ENCODE measurements around the gene UBAC2. TPM values are rescaled to one million over a fixed set of nuclear protein-coding genes. Genes with fewer than 3 reads are reported as not detected.

UBAC2 gene
- total RNA-seq, 1 experiment from 2014 or later, result 45.8 TPM

DNA sequence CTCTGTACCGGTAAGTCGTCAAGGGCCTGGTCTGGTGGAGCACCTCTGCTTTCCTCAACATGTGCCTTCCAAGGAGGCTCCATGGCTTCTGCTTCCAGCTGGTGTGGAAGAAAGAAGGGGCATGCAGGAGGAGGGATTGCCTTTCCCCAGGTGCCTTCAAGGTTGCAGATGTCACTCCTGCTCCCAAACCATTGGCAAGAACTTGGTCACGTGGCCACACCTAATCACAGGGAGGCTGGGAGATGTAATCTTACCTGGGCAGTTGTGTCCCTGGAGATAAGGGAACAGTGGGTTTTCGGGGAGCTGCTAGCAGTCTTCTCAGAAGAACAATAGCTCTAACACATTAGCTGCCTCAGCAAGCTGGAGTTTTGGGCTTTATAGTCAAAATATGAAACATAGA lies 67.3 kb downstream of the UBAC2 start:
- no peak for TF ChIP-seq EZH2 (IDR thresholded peaks at IDR 0.05; ENCODE audit: borderline replicate concordance, low read depth, low read length, poor library complexity, severe bottlenecking)
- TF ChIP-seq, protein P1, sequence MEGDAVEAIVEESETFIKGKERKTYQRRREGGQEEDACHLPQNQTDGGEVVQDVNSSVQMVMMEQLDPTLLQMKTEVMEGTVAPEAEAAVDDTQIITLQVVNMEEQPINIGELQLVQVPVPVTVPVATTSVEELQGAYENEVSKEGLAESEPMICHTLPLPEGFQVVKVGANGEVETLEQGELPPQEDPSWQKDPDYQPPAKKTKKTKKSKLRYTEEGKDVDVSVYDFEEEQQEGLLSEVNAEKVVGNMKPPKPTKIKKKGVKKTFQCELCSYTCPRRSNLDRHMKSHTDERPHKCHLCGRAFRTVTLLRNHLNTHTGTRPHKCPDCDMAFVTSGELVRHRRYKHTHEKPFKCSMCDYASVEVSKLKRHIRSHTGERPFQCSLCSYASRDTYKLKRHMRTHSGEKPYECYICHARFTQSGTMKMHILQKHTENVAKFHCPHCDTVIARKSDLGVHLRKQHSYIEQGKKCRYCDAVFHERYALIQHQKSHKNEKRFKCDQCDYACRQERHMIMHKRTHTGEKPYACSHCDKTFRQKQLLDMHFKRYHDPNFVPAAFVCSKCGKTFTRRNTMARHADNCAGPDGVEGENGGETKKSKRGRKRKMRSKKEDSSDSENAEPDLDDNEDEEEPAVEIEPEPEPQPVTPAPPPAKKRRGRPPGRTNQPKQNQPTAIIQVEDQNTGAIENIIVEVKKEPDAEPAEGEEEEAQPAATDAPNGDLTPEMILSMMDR (conservative IDR thresholded peaks at IDR 0.05; ENCODE audit: low read depth, low read length), result no peak
- no peaks in the 10 kb centered on the region for H3K4me1 ChIP-seq (ENCODE audit: insufficient read depth, low read length, poor library complexity, severe bottlenecking)
- no peaks in the 10 kb centered on the region for H3K9me3 ChIP-seq (ENCODE audit: low read depth, low read length, poor library complexity, severe bottlenecking)
- intact Hi-C loops (cut with micrococcal nuclease; ENCODE audit: unreplicated experiment), result loop anchor here (10.0 kb wide), 1 partner anchor 423 kb away; no protein-coding TSS in a partner anchor
- H3K36me3 ChIP-seq (ENCODE audit: insufficient read depth, low read length, poor library complexity, severe bottlenecking), result no peaks in the 10 kb centered on the region
- H3K27ac ChIP-seq (ENCODE audit: low read depth, low read length, poor library complexity, severe bottlenecking), result no peak overlapping the region
- H3K27me3 ChIP-seq (replicated peaks; ENCODE audit: insufficient read depth, low read depth, low read length, poor library complexity), result no peaks in the 10 kb centered on the region
- no peak overlapping the region for H3K4me3 ChIP-seq (ENCODE audit: low read depth, low read length, poor library complexity, severe bottlenecking)
- BruUV-seq (replicated peaks), result no TSS peak
- ChIA-PET CTCF (no interaction called here), POLR2A (ENCODE audit: low non-redundant PET) (no interaction called here)
- DNase-seq (ENCODE audit: low spot score), result no peak

DNA sequence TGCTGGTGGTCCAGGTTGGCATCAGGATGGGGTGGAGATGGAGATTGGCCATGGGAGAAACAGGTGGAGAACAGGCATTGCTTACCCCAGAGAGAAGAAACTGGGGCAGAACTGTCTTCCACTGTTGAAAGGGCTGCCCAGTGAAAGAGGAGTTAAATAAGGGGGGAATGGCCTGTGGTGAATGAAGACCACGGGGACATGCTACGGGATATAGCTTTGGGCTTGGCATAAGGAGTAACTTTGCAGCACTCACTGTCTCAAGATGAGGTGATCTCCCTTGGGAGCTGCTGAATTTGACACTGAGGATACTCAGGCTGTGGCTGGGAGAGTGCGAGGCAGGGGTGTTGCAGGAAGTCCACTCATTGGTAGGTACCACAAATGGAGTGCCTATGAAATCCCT lies 68.2 kb downstream of the UBAC2 start:
- DNase-seq (ENCODE audit: low spot score), result no peak
- no peak overlapping the region for H3K27ac ChIP-seq (ENCODE audit: low read depth, low read length, poor library complexity, severe bottlenecking)
- ChIA-PET CTCF (interaction anchor here (0.5 to 2.6 kb wide), 2 partner anchors 24 to 167 kb away, joined by 3 to 21 read pairs; no protein-coding TSS in a partner anchor), POLR2A (ENCODE audit: low non-redundant PET) (no interaction called here)
- no TSS peak for BruUV-seq (replicated peaks)
- H3K27me3 ChIP-seq (replicated peaks; ENCODE audit: insufficient read depth, low read depth, low read length, poor library complexity), result no peaks in the 10 kb centered on the region
- TF ChIP-seq, protein P1 (conservative IDR thresholded peaks at IDR 0.05; ENCODE audit: low read depth, low read length), result no peak
- TF ChIP-seq EZH2 (IDR thresholded peaks at IDR 0.05; ENCODE audit: borderline replicate concordance, low read depth, low read length, poor library complexity, severe bottlenecking), result no peak
- H3K9me3 ChIP-seq (ENCODE audit: low read depth, low read length, poor library complexity, severe bottlenecking), result no peaks in the 10 kb centered on the region
- no peaks in the 10 kb centered on the region for H3K4me1 ChIP-seq (ENCODE audit: insufficient read depth, low read length, poor library complexity, severe bottlenecking)
- H3K4me3 ChIP-seq (ENCODE audit: low read depth, low read length, poor library complexity, severe bottlenecking), result no peak overlapping the region
- intact Hi-C loops (cut with micrococcal nuclease; ENCODE audit: unreplicated experiment), result loop anchor here (1.0 to 10.0 kb wide), 2 partner anchors 168 to 424 kb away; no protein-coding TSS in a partner anchor
- no peaks in the 10 kb centered on the region for H3K36me3 ChIP-seq (ENCODE audit: insufficient read depth, low read length, poor library complexity, severe bottlenecking)

DNA sequence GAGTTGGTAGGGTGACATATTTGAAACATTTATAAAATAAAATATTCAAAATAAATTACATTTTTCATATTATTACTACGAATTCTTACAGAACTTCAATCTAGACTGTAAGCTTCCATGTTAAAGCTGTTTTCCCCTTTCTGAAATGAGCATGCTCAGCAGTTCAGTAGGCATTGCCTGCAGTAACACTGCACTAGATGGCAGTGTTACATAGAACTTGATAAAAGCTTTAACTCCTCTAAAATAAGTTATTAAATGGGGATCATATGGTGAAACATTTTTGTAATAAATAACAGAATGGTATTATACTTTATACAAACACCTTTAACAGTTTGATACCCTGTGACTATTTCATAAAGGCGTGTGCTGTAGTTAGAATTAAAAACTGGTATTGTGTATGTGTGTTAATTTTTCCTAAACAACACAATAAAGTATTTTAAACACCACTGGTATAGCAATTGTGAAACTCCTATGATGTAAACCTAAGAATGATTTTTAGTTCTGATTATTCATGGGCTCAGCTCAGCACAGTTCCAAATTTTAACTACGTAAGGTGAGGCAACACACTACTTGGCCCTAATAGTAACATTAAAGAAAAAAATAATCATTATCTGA lies 69.1 kb downstream of the UBAC2 start:
- Histone ChIP-seq H3K4me3 (ENCODE audit: low read depth, low read length, poor library complexity, severe bottlenecking) (no peak overlapping the region), H3K9me3 (ENCODE audit: low read depth, low read length, poor library complexity, severe bottlenecking) (no peaks in the 10 kb centered on the region), H3K27ac (ENCODE audit: low read depth, low read length, poor library complexity, severe bottlenecking) (no peak overlapping the region), H3K4me1 (ENCODE audit: insufficient read depth, low read length, poor library complexity, severe bottlenecking) (no peaks in the 10 kb centered on the region), H3K27me3 (replicated peaks; ENCODE audit: insufficient read depth, low read depth, low read length, poor library complexity) (no peaks in the 10 kb centered on the region), H3K36me3 (ENCODE audit: insufficient read depth, low read length, poor library complexity, severe bottlenecking) (no peaks in the 10 kb centered on the region)
- POLR2A ChIA-PET (ENCODE audit: low non-redundant PET), result no interaction called here
- BruUV-seq (replicated peaks), result no TSS peak
- intact Hi-C loops (cut with micrococcal nuclease; ENCODE audit: unreplicated experiment), result loop anchor here (1.0 to 10.0 kb wide), 2 partner anchors 168 to 425 kb away; no protein-coding TSS in a partner anchor
- CTCF ChIA-PET, result interaction anchor here (0.6 to 2.6 kb wide), 5 partner anchors 34 to 177 kb away, joined by 3 to 21 read pairs (median 4); no protein-coding TSS in a partner anchor
- no peak for TF ChIP-seq EZH2 (IDR thresholded peaks at IDR 0.05; ENCODE audit: borderline replicate concordance, low read depth, low read length, poor library complexity, severe bottlenecking)
- TF ChIP-seq, protein P1 (conservative IDR thresholded peaks at IDR 0.05; ENCODE audit: low read depth, low read length), result peak; percentile 68
- DNase-seq (ENCODE audit: low spot score), result peak; percentile 51
